HEK293 (cell line): ENCODE measurements around the gene LARGE1.

Experiments
- CTCF ChIA-PET: fragments of 350-600 bp; formaldehyde crosslinking; extraction: SDS; loops from one replicate; lab custom pipeline; 2021; ENCODE audit warnings: antibody characterized with exemption; lab: Yijun Ruan, JAX
- POLR2A ChIA-PET: fragments of 300-600 bp; formaldehyde crosslinking; extraction: SDS; loops from one replicate; lab custom pipeline; 2020; ENCODE audit warnings: antibody characterized with exemption, inconsistent platforms; lab: Yijun Ruan, JAX
- H3K27ac ChIP-seq: fragments of 200-500 bp; sonication (Bioruptor generic); 2 replicates; pipeline ENCODE4 v1.5.1; 2014; ENCODE audit warnings: low read depth, low read length, control low read depth, inconsistent platforms; ENCODE audit errors: extremely low read depth
- H3K36me3 ChIP-seq, 2 experiments: fragments of 200-500 bp in 1 of 2; sonication (Bioruptor generic) in 1 of 2; 1 replicate in 1 of 2; 2 replicates in 1 of 2; pipeline ENCODE4 v1.5.1; 2014 to 2017; ENCODE audit warnings: inconsistent platforms in 2 of 2, low read length in 2 of 2; ENCODE audit not compliant: control insufficient read depth in 2 of 2, insufficient read depth in 1 of 2
- H3K4me1 ChIP-seq: fragments of 200-500 bp; sonication (Bioruptor generic); 2 replicates; pipeline ENCODE4 v1.5.1; 2014; ENCODE audit warnings: mild to moderate bottlenecking, low read length, inconsistent platforms; ENCODE audit not compliant: control insufficient read depth, insufficient read depth
- H3K4me3 ChIP-seq: 2 replicates; pipeline ENCODE4 v1.5.1; 2011; ENCODE audit warnings: low read depth, mild to moderate bottlenecking, control low read depth, low read length, moderate library complexity
- H3K9me3 ChIP-seq: fragments of 200-500 bp; sonication (Bioruptor generic); 2 replicates; pipeline ENCODE4 v1.5.1; 2014; ENCODE audit warnings: low read depth, low read length, inconsistent platforms; ENCODE audit not compliant: control insufficient read depth, insufficient read depth
- IKZF3 ChIP-seq: fragments of 450-650 bp; IDR thresholded peaks from 2 replicates; pipeline ENCODE4 v1.5.0; 2018; ENCODE audit warnings: missing biosample characterization, mild to moderate bottlenecking, missing genetic modification characterization, moderate library complexity
- SP7 ChIP-seq: fragments of 450-650 bp; formaldehyde crosslinking; IDR thresholded peaks from 2 replicates; pipeline ENCODE4 v1.5.1; 2016; ENCODE audit warnings: missing biosample characterization, missing genetic modification characterization
- ZBTB1 ChIP-seq: fragments of 450-650 bp; formaldehyde crosslinking; IDR thresholded peaks from 2 replicates; pipeline ENCODE4 v1.5.1; 2016; ENCODE audit warnings: missing biosample characterization, missing genetic modification characterization
- ZEB2 ChIP-seq: fragments of 450-650 bp; formaldehyde crosslinking; IDR thresholded peaks from 2 replicates; pipeline ENCODE4 v1.5.1; 2016; ENCODE audit warnings: missing biosample characterization, missing genetic modification characterization
- ZIC2 ChIP-seq: fragments of 450-650 bp; formaldehyde crosslinking; IDR thresholded peaks from 2 replicates; pipeline ENCODE4 v1.5.1; 2016; ENCODE audit warnings: missing biosample characterization, missing genetic modification characterization
- ZNF138 ChIP-seq: fragments of 450-650 bp; formaldehyde crosslinking; IDR thresholded peaks from 2 replicates; pipeline ENCODE4 v1.5.1; 2016; ENCODE audit warnings: missing biosample characterization, missing genetic modification characterization, borderline replicate concordance
- ZNF292 ChIP-seq: fragments of 450-650 bp; formaldehyde crosslinking; IDR thresholded peaks from 2 replicates; pipeline ENCODE4 v1.5.1; 2016; ENCODE audit warnings: low read depth, missing biosample characterization, missing genetic modification characterization, borderline replicate concordance
- ZNF324 ChIP-seq: fragments of 450-650 bp; formaldehyde crosslinking; IDR thresholded peaks from 2 replicates; pipeline ENCODE4 v1.5.1; 2016; ENCODE audit warnings: missing biosample characterization, missing genetic modification characterization
- ZNF701 ChIP-seq: fragments of 450-650 bp; formaldehyde crosslinking; IDR thresholded peaks from 2 replicates; pipeline ENCODE4 v1.5.1; 2016; ENCODE audit warnings: missing biosample characterization, missing genetic modification characterization
- ZNF837 ChIP-seq: fragments of 450-650 bp; formaldehyde crosslinking; IDR thresholded peaks from 2 replicates; pipeline ENCODE4 v1.5.1; 2016; ENCODE audit warnings: missing biosample characterization, missing genetic modification characterization
- ZSCAN23 ChIP-seq: fragments of 450-650 bp; formaldehyde crosslinking; IDR thresholded peaks from 2 replicates; pipeline ENCODE4 v1.5.1; 2016; ENCODE audit warnings: missing biosample characterization, missing genetic modification characterization
- ZSCAN4 ChIP-seq: fragments of 450-650 bp; formaldehyde crosslinking; IDR thresholded peaks from 2 replicates; pipeline ENCODE4 v1.5.1; 2017; ENCODE audit warnings: missing biosample characterization, missing genetic modification characterization
- TF ChIP-seq, protein P1 (sequence below): fragments of 450-650 bp; formaldehyde crosslinking; IDR thresholded peaks from 2 replicates; pipeline ENCODE4 v1.5.1; 2017; ENCODE audit warnings: missing biosample characterization, missing genetic modification characterization
- TF ChIP-seq, protein P2 (sequence below): fragments of 450-650 bp; formaldehyde crosslinking; IDR thresholded peaks from 2 replicates; pipeline ENCODE4 v1.5.1; 2016; ENCODE audit warnings: missing biosample characterization, missing genetic modification characterization, borderline replicate concordance
- TF ChIP-seq, protein P3 (sequence below): fragments of 450-650 bp; formaldehyde crosslinking; IDR thresholded peaks from 2 replicates; pipeline ENCODE4 v1.5.1; 2016; ENCODE audit warnings: missing biosample characterization, missing genetic modification characterization

Gene LARGE1

GRCh38 chr22:33598821-33599220, 321.5 kb downstream of the LARGE1 start:
- Histone ChIP-seq H3K4me3 (no peak overlapping the region), H3K9me3 (no peaks in the 10 kb centered on the region), H3K4me1 (no peaks in the 10 kb centered on the region), H3K27ac (no peak overlapping the region), H3K36me3 (no peaks in the 10 kb centered on the region; a peak in 1 of 3 replicates)
- ChIA-PET POLR2A (no interaction called here), CTCF (no interaction called here)
- no peak for TF ChIP-seq ZNF138
- TF ChIP-seq ZNF324 = no peak
- TF ChIP-seq ZNF837 (tag by site-specific recombination) = no peak
- no peak for TF ChIP-seq ZNF701 (tag by site-specific recombination)
- TF ChIP-seq ZEB2 (tag by site-specific recombination) = no peak
- TF ChIP-seq ZSCAN4 = no peak
- TF ChIP-seq, protein P1, sequence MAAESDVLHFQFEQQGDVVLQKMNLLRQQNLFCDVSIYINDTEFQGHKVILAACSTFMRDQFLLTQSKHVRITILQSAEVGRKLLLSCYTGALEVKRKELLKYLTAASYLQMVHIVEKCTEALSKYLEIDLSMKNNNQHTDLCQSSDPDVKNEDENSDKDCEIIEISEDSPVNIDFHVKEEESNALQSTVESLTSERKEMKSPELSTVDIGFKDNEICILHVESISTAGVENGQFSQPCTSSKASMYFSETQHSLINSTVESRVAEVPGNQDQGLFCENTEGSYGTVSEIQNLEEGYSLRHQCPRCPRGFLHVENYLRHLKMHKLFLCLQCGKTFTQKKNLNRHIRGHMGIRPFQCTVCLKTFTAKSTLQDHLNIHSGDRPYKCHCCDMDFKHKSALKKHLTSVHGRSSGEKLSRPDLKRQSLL (tag by site-specific recombination) = no peak
- TF ChIP-seq IKZF3 = no peak
- TF ChIP-seq ZBTB1 = no peak
- no peak for TF ChIP-seq ZSCAN23 (tag by site-specific recombination)
- TF ChIP-seq SP7 = no peak
- TF ChIP-seq ZNF292 (tag by site-specific recombination) = no peak
- TF ChIP-seq, protein P2, sequence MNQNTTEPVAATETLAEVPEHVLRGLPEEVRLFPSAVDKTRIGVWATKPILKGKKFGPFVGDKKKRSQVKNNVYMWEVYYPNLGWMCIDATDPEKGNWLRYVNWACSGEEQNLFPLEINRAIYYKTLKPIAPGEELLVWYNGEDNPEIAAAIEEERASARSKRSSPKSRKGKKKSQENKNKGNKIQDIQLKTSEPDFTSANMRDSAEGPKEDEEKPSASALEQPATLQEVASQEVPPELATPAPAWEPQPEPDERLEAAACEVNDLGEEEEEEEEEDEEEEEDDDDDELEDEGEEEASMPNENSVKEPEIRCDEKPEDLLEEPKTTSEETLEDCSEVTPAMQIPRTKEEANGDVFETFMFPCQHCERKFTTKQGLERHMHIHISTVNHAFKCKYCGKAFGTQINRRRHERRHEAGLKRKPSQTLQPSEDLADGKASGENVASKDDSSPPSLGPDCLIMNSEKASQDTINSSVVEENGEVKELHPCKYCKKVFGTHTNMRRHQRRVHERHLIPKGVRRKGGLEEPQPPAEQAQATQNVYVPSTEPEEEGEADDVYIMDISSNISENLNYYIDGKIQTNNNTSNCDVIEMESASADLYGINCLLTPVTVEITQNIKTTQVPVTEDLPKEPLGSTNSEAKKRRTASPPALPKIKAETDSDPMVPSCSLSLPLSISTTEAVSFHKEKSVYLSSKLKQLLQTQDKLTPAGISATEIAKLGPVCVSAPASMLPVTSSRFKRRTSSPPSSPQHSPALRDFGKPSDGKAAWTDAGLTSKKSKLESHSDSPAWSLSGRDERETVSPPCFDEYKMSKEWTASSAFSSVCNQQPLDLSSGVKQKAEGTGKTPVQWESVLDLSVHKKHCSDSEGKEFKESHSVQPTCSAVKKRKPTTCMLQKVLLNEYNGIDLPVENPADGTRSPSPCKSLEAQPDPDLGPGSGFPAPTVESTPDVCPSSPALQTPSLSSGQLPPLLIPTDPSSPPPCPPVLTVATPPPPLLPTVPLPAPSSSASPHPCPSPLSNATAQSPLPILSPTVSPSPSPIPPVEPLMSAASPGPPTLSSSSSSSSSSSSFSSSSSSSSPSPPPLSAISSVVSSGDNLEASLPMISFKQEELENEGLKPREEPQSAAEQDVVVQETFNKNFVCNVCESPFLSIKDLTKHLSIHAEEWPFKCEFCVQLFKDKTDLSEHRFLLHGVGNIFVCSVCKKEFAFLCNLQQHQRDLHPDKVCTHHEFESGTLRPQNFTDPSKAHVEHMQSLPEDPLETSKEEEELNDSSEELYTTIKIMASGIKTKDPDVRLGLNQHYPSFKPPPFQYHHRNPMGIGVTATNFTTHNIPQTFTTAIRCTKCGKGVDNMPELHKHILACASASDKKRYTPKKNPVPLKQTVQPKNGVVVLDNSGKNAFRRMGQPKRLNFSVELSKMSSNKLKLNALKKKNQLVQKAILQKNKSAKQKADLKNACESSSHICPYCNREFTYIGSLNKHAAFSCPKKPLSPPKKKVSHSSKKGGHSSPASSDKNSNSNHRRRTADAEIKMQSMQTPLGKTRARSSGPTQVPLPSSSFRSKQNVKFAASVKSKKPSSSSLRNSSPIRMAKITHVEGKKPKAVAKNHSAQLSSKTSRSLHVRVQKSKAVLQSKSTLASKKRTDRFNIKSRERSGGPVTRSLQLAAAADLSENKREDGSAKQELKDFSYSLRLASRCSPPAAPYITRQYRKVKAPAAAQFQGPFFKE (tag by site-specific recombination) = no peak

DNA sequence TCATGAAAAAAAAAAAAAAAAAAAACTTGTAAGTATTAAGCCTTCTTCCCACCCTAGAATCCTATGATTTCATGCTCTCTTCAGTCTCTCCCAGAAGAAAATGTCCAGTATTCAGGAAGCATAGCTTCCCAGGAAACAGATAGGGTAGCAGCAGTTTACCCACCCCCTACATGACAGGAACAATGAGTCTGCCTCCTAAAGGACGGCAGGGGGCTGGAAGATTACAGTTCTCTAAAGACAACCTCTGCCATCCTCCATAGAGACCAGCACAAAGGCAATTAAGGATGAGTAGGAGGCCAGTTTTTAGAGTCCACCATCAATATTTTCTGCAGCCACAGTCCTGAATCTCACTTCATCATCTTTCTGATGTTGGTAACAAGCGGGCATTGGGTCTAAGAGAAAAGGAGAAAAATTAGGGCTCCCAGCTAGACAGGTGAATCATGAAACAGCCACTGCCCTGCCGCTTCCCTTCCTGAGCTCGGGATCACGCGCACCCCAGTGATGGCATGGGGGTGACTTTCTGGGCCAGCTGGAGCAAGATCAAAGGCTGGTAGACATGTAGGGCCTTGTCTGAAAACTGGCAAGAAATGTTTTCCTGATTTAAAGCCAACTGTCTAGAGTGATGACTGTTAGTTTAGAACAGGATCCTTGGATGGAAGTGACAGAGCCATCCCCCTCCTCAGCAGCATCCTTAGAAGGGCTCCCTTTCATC, 322.8 kb downstream of the LARGE1 start:
- Histone ChIP-seq H3K4me3 (no peak overlapping the region), H3K36me3 (no peaks in the 10 kb centered on the region; a peak in 1 of 3 replicates), H3K27ac (no peak overlapping the region), H3K4me1 (no peaks in the 10 kb centered on the region)
- POLR2A ChIA-PET = no interaction called here
- CTCF ChIA-PET = interaction anchor here (0.6 kb wide), 1 partner anchor 19 kb away, joined by 3 read pairs; no protein-coding TSS in a partner anchor
- TF ChIP-seq, protein P3, sequence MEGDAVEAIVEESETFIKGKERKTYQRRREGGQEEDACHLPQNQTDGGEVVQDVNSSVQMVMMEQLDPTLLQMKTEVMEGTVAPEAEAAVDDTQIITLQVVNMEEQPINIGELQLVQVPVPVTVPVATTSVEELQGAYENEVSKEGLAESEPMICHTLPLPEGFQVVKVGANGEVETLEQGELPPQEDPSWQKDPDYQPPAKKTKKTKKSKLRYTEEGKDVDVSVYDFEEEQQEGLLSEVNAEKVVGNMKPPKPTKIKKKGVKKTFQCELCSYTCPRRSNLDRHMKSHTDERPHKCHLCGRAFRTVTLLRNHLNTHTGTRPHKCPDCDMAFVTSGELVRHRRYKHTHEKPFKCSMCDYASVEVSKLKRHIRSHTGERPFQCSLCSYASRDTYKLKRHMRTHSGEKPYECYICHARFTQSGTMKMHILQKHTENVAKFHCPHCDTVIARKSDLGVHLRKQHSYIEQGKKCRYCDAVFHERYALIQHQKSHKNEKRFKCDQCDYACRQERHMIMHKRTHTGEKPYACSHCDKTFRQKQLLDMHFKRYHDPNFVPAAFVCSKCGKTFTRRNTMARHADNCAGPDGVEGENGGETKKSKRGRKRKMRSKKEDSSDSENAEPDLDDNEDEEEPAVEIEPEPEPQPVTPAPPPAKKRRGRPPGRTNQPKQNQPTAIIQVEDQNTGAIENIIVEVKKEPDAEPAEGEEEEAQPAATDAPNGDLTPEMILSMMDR = no peak
- 0 out of 2 replicates have a peak, but pooled peaks have one; percentile 10 for TF ChIP-seq ZIC2 (tag by site-specific recombination)
- TF ChIP-seq, all 188 proteins: peak for 1
- H3K9me3 ChIP-seq = no peaks in the 10 kb centered on the region
